GM06990 (cell line): Measurements from ENCODE around the gene HMGB1.
"Not testable (repeated sequence)": the region's sequence is repeated elsewhere in the genome, so short reads cannot be mapped to it uniquely, and the experiment has no call there.

Experiments
- DNase-seq: peaks from one replicate; pipeline ENCODE4 v3.0.0-alpha.2; 2011; ENCODE audit not compliant: insufficient read length; ENCODE audit errors: extremely low read depth
- H3K27me3 ChIP-seq: replicated peaks from 2 replicates; pipeline ENCODE4 v1.6.0; 2011; ENCODE audit warnings: low read length; ENCODE audit not compliant: control insufficient read depth, insufficient read depth
- H3K36me3 ChIP-seq: 2 replicates; pipeline ENCODE4 v1.5.1; 2011; ENCODE audit warnings: low read length; ENCODE audit not compliant: control insufficient read depth, insufficient read depth
- H3K4me3 ChIP-seq: replicated peaks from 2 replicates; pipeline ENCODE4 v1.5.1; 2011; ENCODE audit warnings: low read depth, mild to moderate bottlenecking, control low read depth, low read length
- CTCF ChIP-seq: IDR thresholded peaks from 2 replicates; pipeline ENCODE4 v1.5.1; 2011; ENCODE audit warnings: low read length, control low read depth, mild to moderate bottlenecking, inconsistent platforms; ENCODE audit not compliant: insufficient read depth, poor library complexity, severe bottlenecking

The HMGB1 gene

GRCh38 chr13:30443957-30444404 is 21.8 kb downstream of the HMGB1 start:
- DNase-seq: peak; percentile 75
- Histone ChIP-seq H3K4me3 (peak overlapping the region; percentile 19), H3K27me3 (no peaks in the 10 kb centered on the region), H3K36me3 (no peaks in the 10 kb centered on the region; the same call in 1 of the 2 replicates)
- no peak for TF ChIP-seq CTCF

DNA sequence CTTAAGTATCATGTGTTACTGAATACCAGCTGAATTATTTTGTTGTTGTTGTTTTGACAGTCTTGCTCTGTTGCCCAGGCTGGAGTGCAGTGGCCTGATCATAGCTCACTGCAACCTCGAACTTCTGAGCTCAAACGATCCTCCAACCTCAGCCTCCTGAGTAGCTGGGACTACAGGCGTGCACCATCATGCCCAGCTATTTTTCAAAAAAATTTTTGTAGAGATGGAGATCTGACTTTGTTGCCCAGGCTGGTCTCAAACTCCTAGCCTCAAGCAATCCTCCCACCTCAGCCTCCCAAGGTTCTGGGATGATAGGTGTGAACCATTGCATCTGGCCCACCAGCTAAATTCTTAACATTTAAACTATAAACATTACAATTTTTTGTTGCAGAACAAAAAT is 22.2 kb downstream of the HMGB1 start:
- DNase-seq, H3K27me3 ChIP-seq, H3K4me3 ChIP-seq, H3K36me3 ChIP-seq: not testable (repeated sequence)

- no peaks in the 10 kb centered on the region for H3K27me3 ChIP-seq
- TF ChIP-seq CTCF: no peak
Observed at GRCh38 chr13:30442926-30443325, 22.8 kb downstream of the HMGB1 start.

GRCh38 chr13:30440910-30441703 is 24.6 kb downstream of the HMGB1 start:
- Histone ChIP-seq H3K4me3 (no peak overlapping the region), H3K27me3 (no peaks in the 10 kb centered on the region), H3K36me3 (no peaks in the 10 kb centered on the region)
- DNase-seq: peak; percentile 41
- TF ChIP-seq CTCF: no peak

More at GRCh38 chr13:30442926-30443325, 22.8 kb downstream of the HMGB1 start:
- peak; percentile 43 for DNase-seq
- no peaks in the 10 kb centered on the region for H3K36me3 ChIP-seq
- no peak overlapping the region for H3K4me3 ChIP-seq

DNA sequence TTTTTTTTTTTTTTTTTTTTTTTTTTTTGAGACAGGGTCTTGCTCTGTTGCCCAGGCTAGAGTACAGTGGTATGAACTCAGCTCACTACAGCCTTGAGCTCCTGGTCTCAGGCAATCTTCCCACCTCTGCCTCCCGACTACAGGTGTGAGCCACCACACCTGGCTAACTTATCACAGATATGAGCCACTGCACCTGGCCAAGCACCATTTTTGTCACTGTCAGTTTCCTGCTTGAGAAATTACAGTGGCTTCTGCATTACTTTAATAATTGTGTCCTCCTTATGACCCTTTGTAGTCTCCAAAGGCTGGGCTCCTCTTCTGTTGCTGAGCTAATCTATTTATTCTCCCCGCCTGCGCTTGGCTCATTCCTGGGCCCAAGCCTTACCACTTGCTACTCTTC is 27.4 kb downstream of the HMGB1 start:
- no peaks in the 10 kb centered on the region for H3K27me3 ChIP-seq
- no peak for TF ChIP-seq CTCF
- no peak for DNase-seq
- no peak overlapping the region for H3K4me3 ChIP-seq
- H3K36me3 ChIP-seq: no peaks in the 10 kb centered on the region

- no peak for TF ChIP-seq CTCF
- no peak for DNase-seq
Observed at GRCh38 chr13:30437177-30437576, 28.6 kb downstream of the HMGB1 start.

More at GRCh38 chr13:30437177-30437576, 28.6 kb downstream of the HMGB1 start:
- H3K27me3 ChIP-seq: no peaks in the 10 kb centered on the region
- H3K4me3 ChIP-seq: no peak overlapping the region
- no peaks in the 10 kb centered on the region for H3K36me3 ChIP-seq
